Measurements from ENCODE around the gene SSR4.

SSR4 gene

GRCh38 chrX:153769865-153770600, 24.4 kb upstream of the SSR4 start:
- no peak for DNase-seq

- DNase-seq, result no peak
Observed at GRCh38 chrX:153770601-153771414, 23.7 kb upstream of the SSR4 start.

DNA sequence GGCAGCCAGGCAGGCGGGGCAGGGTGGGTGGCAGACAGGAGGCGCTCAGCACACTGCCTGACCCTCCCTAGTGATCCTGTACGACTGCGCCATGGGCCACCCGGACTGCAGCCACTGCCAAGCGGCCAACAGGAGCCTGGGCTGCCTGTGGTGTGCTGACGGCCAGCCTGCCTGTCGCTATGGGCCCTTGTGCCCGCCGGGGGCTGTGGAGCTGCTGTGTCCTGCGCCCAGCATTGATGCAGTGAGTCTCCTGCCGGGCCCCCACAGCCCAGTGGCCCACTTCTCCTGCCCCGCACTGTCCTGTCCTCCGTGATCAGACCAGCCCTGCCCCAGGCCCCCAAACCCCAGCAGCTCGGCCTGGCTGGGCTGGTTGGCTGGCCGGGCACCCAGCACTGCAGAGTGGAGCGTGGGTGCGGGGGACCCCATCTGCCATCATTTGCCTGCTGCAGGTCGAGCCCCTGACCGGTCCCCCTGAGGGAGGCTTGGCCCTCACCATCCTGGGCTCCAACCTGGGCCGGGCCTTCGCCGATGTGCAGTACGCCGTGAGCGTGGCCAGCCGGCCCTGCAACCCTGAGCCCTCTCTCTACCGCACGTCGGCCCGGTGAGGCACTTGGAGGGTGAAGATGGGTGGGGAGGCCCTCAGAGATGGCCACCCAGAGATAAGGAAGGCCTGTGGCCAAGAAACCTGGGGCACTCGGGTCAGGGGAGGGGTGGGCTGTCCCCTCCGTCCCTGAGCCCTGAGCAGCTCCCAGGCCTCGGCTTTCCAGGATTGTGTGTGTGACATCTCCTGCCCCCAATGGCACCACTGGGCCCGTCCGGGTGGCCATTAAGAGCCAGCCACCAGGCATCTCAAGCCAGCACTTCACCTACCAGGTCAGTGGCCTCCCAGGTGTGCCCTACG, 22.8 kb upstream of the SSR4 start:
- DNase-seq, result no peak

DNA sequence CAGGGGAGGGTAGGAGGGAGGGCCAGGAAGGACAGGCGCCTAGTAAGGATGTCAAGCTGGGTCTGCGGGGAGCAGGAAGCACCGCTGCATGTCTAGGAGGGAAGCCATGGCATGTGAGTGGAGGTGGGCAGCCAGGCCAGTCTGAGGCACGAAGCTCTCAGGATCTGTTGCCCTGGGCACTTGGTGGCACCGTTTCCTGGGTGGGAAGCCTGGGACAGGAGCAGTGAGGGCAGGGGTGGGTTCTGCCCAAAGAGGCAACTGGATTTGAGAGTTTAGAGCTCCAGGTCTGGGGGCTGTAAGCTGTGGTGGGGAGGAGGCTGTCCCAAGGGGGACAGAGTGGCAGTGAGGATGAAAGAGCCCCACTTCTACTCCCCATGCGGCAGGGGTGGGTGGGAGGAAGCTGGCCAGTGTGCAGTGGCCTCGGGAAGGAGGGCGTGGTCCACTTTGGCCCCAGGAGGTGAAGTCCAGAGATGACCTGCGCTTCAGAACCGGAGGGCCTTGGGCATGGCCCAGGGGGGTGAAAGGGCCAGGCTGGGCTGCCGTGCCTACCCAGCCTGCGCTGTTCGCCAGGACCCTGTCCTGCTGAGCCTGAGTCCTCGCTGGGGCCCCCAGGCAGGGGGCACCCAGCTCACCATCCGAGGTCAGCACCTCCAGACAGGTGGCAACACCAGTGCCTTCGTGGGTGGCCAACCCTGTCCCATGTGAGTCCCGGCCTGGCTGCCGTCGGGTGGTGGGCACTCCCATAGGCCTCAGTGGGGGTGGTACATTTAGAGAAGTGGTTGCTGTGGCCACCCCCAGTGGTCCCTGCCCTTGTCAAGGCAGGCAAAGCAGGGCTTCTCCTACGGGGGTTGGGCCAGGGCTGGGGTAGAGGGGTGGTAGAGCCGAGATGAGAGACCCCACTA, 21.9 kb upstream of the SSR4 start:
- no peak for DNase-seq

- DNase-seq, result no peak
Observed at GRCh38 chrX:153773218-153773611, 21.3 kb upstream of the SSR4 start.

- DNase-seq, result no peak
Observed at GRCh38 chrX:153773741-153774575, 20.5 kb upstream of the SSR4 start.

DNA sequence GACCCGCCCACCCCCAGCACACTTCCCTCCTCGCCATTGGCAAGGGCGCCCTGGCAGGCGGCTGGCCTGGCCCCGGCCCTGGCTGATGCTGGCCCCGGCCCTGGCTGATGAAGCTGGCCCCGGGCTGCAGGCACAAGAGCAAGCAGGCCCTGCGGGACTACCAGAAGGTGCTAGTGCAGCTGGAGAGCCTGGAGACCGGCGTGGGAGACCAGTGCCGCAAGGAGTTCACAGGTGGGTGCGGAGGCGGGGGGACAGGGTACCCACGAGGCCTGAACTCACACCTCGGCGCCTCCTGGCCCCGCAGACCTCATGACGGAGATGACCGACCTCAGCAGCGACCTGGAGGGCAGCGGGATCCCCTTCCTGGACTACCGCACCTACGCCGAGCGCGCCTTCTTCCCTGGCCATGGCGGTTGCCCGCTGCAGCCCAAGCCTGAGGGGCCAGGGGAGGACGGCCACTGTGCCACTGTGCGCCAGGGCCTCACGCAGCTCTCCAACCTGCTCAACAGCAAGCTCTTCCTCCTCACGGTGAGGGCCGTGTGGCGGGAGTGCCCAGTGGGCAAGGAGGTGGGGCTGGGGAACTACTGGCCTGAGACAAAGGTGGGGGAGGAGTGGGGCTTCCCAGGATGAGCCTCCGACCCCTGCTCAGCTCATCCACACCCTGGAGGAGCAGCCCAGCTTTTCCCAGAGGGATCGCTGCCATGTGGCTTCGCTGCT, 19.7 kb upstream of the SSR4 start:
- DNase-seq, result no peak

GRCh38 chrX:153775293-153776119, 19.0 kb upstream of the SSR4 start:
- DNase-seq, result no peak

- DNase-seq, result no peak
Observed at GRCh38 chrX:153776120-153776599, 18.3 kb upstream of the SSR4 start.

- DNase-seq, result no peak
Observed at GRCh38 chrX:153776611-153777045, 17.8 kb upstream of the SSR4 start.

GRCh38 chrX:153777261-153778090, 17.0 kb upstream of the SSR4 start:
- DNase-seq, result no peak

DNA sequence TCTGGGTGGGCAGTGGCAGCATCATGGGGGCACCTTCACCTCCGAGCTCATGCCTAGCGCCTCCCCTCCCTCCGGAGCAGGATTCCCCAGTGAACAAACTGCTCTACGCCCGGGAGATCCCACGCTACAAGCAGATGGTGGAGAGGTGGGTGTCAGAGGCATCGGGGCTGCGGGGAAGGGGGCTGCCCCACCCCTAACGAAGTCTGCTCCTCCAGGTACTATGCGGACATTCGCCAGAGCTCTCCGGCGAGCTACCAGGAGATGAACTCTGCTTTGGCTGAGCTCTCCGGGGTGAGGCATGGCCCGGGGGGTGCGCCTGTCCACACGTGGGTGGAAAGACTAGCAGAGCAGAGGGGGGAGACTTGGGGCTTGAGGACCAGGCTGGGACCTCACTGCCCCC, 16.3 kb upstream of the SSR4 start:
- DNase-seq, result no peak

GRCh38 chrX:153778684-153779101, 15.8 kb upstream of the SSR4 start:
- no peak for DNase-seq

DNA sequence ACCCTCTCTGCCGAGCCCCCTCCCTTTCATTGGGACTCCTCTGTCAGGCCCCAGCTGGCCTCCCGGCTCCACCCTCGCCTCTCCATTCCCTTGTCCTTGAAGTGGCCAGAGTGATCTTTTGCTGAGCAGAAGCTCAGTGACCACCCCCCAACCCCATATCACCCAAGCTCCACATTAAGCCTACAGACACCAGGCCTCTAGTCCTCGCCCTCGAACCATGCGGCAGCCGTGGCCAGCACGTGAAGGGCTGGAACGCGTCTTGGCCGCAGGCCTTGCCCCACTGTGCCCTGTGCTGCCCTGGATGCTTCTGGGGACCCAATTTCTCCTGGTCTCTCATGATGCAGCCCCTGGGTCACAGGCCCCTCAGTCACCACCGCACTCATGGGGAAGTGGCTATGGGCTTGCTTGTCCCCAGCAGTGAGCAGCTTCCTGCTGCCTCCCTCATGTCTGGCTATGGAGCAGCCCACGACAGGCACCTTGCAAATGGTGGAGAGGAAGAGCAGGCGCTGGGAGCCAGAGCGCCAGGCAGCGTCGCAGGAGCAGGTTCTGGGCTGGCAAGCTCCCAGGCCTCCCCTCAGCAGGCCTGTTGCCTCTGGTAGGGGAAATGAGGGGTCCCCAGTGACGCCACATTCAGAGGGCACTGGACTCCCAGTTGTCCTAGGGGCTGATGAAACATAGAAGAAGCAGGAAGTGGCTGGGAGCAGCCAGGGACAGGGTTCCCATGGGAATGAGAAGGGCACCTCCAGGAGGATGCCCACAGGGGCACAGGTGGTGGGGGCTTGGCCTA, 14.4 kb upstream of the SSR4 start:
- no peak for DNase-seq

- no peak for DNase-seq
Observed at GRCh38 chrX:153780678-153781427, 13.6 kb upstream of the SSR4 start, which contains the start of gene SRPK3. TSS of gene SRPK3 (plus strand) at chrX:153781041. CDS start at chrX:153781087, 46 bp downstream.

DNA sequence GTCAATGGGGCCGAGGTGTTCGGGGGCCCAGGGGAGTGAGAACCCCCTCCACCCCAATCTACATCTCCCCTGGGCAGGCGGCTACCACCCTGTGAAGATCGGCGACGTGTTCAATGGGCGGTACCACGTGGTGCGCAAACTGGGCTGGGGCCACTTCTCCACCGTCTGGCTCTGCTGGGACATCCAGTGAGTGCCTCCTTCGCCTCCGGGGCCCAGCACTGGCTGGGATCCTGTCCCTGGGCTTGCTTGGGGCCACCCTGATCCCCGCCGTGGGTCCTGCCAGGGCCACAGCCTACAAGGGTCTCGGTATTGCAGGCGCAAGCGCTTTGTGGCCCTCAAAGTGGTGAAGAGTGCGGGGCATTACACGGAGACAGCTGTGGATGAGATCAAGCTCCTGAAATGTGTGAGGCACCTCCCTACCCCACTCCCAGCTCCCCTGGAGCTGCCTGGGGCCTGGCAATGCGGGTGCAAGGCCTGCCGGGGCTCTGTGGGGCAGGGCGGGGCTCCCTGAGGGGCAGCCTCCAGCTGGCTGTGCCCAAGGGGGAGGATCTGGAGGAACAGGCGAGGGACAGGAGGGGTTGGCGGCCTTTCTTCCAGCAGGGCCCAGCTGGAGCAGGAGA, 12.9 kb upstream of the SSR4 start:
- DNase-seq, result no peak

Data from stimulated activated CD4-positive, alpha-beta T cell treated with anti-CD3 and anti-CD28 coated beads, Interleukin-4, amount 100 ng/mL, for 24 hours (primary cell).